Activated T-helper 2 cell treated with anti-CD3 and anti-CD28 coated beads, Interferon-gamma antibody, Interleukin-2, Interleukin-4, amounts not matched to agents 10 μg/mL and 5 μg/mL and 100 μg/mL, durations not matched to agents 14 hours and 24 hours and 36 hours (primary cell): ENCODE data around the gene CENPO. TPM values are rescaled to one million over a fixed set of nuclear protein-coding genes. Genes with fewer than 3 reads are reported as not detected.

Experiments used
- DNase-seq: peaks from one replicate; pipeline ENCODE4 v3.0.0; 2021; ENCODE audit warnings: low spot score
- H3K27ac Mint-ChIP-seq: one replicate; pipeline ENCODE4 v1.8.0; 2021; ENCODE audit warnings: mixed read lengths
- H3K27me3 Mint-ChIP-seq: one replicate; pipeline ENCODE4 v1.8.0; 2021; ENCODE audit warnings: low read depth, mixed read lengths
- H3K36me3 Mint-ChIP-seq: one replicate; pipeline ENCODE4 v1.8.0; 2021; ENCODE audit warnings: low read depth, mixed read lengths
- H3K4me1 Mint-ChIP-seq: one replicate; pipeline ENCODE4 v1.8.0; 2021; ENCODE audit warnings: low read depth, mixed read lengths
- H3K4me3 Mint-ChIP-seq: one replicate; pipeline ENCODE4 v1.8.0; 2021; ENCODE audit warnings: low read depth, mild to moderate bottlenecking, moderate library complexity, mixed read lengths
- H3K9me3 Mint-ChIP-seq: one replicate; pipeline ENCODE4 v1.8.0; 2021; ENCODE audit warnings: mixed read lengths
- intact Hi-C: fragments of 100-400 bp; cut with micrococcal nuclease; formaldehyde crosslinking; loops from one replicate; pipeline ENCODE4 v1.15.1; 2023
- total RNA-seq: library from RNA; stranded (reverse); gene quantifications from 2 replicates; pipeline ENCODE4 v1.2.3, GENCODE V29; 2022

The CENPO gene
- total RNA-seq, 1 donor from 2014 or later, result 41.8 TPM

DNA sequence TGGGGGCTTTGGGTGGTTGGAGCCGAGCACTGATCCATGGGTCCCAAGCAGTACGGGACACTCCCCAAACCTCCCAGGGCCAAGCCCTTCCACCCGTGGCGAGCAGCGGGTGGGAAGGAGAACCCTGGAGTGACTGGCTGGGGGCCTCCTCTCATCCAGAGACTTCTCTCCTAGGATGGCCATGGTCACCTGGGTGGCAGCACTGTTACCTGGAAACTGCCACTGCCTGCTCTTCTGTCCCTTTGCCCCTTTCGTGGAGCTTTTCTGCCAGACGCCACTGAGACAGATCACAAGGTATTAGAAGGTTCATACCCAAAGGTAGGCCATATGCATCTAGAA, 26.9 kb downstream of the CENPO start:
- Mint-ChIP-seq H3K27me3 (no peaks in the 10 kb centered on the region), H3K4me3 (no peak overlapping the region), H3K4me1 (peaks cover 5% of the 10 kb centered on the region), H3K9me3 (no peaks in the 10 kb centered on the region), H3K27ac (no peak overlapping the region), H3K36me3 (peaks cover 93% of the 10 kb centered on the region)
- intact Hi-C loops, result no loop called here
- DNase-seq, result no peak

- H3K27me3 Mint-ChIP-seq, result no peaks in the 10 kb centered on the region
- H3K4me3 Mint-ChIP-seq, result no peak overlapping the region
- peak overlapping the region; percentile 49 for H3K27ac Mint-ChIP-seq
- intact Hi-C loops, result no loop called here
- H3K9me3 Mint-ChIP-seq, result no peaks in the 10 kb centered on the region
- H3K4me1 Mint-ChIP-seq, result peaks cover 9% of the 10 kb centered on the region
- peaks cover 93% of the 10 kb centered on the region for H3K36me3 Mint-ChIP-seq
- no peak for DNase-seq
Observed at GRCh38 chr2:24820598-24821432, 27.6 kb downstream of the CENPO start.

GRCh38 chr2:24821433-24821891, 28.2 kb downstream of the CENPO start:
- Mint-ChIP-seq H3K27ac (no peak overlapping the region), H3K9me3 (no peaks in the 10 kb centered on the region), H3K36me3 (peaks cover 93% of the 10 kb centered on the region), H3K4me1 (peaks cover 16% of the 10 kb centered on the region), H3K4me3 (no peak overlapping the region), H3K27me3 (no peaks in the 10 kb centered on the region)
- intact Hi-C loops, result no loop called here
- no peak for DNase-seq

DNA sequence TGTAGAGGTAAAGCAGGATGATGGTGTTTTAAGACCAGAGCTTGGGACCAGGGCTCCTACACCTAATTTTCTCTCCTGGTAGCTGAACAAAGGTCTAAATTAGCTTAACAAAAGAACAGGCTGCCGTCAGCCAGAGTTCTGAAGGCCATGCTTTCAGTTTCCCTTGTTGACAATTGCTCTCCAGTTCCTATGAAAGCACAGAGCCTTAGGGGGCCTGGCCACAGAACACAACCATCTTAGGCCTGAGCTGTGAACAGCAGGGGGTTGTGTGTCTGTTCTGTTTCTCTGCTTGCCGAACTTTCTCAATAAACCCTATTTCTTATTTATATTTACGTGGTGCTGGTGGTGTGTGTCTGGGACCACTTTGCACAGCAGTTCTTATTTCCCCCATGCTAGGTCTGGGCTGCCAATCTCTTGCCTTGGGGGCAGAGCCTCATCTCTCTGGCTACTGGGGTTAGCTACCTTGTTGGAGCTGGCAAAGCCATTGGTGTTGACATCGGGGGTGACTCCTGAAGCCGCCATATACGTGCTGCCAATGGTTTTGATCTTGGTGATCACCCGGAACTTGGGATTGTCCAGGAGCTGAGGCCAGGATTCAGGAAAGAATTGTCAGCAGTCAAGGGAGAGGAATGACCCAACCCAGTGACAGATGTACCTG, 29.0 kb downstream of the CENPO start:
- H3K27me3 Mint-ChIP-seq, result no peaks in the 10 kb centered on the region
- peaks cover 23% of the 10 kb centered on the region for H3K4me1 Mint-ChIP-seq
- intact Hi-C loops, result no loop called here
- H3K36me3 Mint-ChIP-seq, result peaks cover 89% of the 10 kb centered on the region
- no peaks in the 10 kb centered on the region for H3K9me3 Mint-ChIP-seq
- no peak for DNase-seq
- no peak overlapping the region for H3K27ac Mint-ChIP-seq
- no peak overlapping the region for H3K4me3 Mint-ChIP-seq

DNA sequence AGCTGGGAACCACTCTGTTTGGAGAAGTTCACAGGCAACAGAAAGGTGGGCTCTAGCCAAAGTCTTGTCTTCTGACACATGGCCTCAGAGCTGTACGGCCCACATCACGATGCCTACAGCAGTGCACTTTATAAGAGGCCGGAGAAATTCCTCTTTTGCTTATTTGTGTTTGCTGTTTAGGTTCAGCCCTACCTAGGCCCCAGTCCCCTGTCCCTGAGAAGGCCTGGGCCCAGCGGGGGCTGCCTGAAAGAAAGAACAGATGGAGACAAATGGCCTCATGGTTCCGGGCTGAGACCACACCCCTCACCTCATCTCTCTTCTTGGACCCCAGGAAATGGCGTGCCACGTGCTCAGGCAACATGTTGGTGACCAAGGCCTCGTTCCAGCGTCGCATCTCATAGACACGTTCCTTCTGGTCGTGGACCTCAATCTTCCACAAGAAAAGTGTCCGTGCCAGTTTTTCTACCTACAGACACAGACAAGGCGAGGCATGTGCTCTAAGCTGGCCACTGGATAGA, 30.9 kb downstream of the CENPO start:
- H3K27ac Mint-ChIP-seq, result no peak overlapping the region
- intact Hi-C loops, result no loop called here
- H3K36me3 Mint-ChIP-seq, result peaks cover 77% of the 10 kb centered on the region
- peaks cover 21% of the 10 kb centered on the region for H3K4me1 Mint-ChIP-seq
- H3K27me3 Mint-ChIP-seq, result no peaks in the 10 kb centered on the region
- H3K4me3 Mint-ChIP-seq, result no peak overlapping the region
- no peak for DNase-seq
- H3K9me3 Mint-ChIP-seq, result no peaks in the 10 kb centered on the region

DNA sequence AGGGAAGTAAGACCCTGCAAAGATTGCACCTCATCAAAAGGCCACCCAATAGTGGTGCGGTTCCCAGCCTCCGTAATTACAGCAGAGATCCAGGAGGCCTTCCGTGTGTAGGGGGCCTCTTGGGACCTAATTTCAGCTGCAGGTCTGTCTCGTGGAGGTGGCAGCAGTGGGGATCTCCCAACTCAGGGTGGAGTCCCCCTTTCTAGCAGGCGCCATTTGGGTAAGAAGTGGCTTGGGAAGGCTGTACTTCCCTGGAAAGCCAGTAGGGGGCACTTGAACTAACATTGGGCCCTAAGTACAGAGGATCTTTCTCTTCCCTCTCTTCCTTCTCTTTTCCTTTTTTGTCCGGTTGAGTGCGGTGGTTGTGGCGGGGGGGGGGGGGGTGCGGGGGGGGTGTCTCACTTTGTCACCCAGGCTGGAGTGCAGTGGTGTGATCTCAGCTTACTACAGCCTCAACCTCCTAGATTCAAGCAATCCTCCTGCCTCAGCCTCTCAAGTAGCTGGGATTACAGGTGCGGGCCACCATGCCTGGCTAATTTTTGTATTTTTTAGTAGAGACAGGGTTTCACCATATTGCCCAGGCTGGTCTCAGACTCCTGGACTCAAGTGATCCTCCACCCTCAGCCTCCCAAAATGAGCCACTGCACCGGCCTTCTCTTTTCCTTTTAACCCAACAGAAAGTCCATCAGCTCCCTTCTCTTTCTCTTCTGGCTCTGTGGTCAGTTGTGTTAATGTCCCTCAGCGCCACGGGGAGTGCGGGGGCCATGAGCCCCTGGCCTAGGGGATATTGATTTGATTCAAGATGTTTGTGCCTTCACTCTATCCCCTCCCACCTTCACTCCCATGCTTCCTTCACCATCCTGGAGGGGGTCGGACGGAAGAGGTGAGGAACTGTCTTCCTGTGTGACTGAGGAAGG, 32.0 kb downstream of the CENPO start:
- intact Hi-C loops, result loop anchor here (5.0 kb wide), 2 partner anchors 213 to 248 kb away; no protein-coding TSS in a partner anchor
- Mint-ChIP-seq H3K4me1 (peaks cover 21% of the 10 kb centered on the region), H3K36me3 (peaks cover 69% of the 10 kb centered on the region), H3K9me3 (no peaks in the 10 kb centered on the region), H3K4me3 (no peak overlapping the region), H3K27me3 (no peaks in the 10 kb centered on the region), H3K27ac (peak overlapping the region; percentile 93)
- DNase-seq, result no peak

- Mint-ChIP-seq H3K36me3 (peaks cover 63% of the 10 kb centered on the region), H3K9me3 (no peaks in the 10 kb centered on the region), H3K27ac (peak overlapping the region; percentile 93), H3K4me3 (no peak overlapping the region), H3K27me3 (no peaks in the 10 kb centered on the region), H3K4me1 (peaks cover 21% of the 10 kb centered on the region)
- no peak for DNase-seq
- intact Hi-C loops, result loop anchor here (1.0 to 5.0 kb wide), 3 partner anchors 33 to 249 kb away; partner anchors contain the start of genes CENPO and PTRHD1
Observed at GRCh38 chr2:24825883-24826772, 32.9 kb downstream of the CENPO start.

DNA sequence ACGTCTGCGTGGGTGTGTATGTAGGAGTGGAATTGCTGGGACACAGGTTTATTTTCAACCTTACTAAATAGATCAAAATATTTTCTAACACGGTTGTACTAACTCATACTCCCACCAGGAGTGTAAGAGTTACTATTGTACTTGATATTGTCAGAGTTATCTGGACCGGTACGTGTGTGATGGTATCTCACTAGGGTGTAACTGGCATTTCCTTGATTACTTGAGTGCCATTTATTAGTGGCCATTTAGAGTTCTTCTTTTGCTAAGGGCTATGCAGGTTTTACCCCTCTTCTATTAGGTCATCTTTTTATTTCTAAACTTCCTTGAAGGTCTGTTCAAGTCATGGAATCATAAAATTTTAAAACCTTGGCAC, 33.5 kb downstream of the CENPO start:
- intact Hi-C loops, result loop anchor here (1.0 to 5.0 kb wide), 4 partner anchors 33 to 416 kb away; partner anchors contain the start of genes CENPO and PTRHD1
- Mint-ChIP-seq H3K9me3 (no peaks in the 10 kb centered on the region), H3K27ac (peak overlapping the region; percentile 93), H3K27me3 (no peaks in the 10 kb centered on the region), H3K36me3 (peaks cover 57% of the 10 kb centered on the region), H3K4me3 (no peak overlapping the region), H3K4me1 (peaks cover 21% of the 10 kb centered on the region)
- no peak for DNase-seq

DNA sequence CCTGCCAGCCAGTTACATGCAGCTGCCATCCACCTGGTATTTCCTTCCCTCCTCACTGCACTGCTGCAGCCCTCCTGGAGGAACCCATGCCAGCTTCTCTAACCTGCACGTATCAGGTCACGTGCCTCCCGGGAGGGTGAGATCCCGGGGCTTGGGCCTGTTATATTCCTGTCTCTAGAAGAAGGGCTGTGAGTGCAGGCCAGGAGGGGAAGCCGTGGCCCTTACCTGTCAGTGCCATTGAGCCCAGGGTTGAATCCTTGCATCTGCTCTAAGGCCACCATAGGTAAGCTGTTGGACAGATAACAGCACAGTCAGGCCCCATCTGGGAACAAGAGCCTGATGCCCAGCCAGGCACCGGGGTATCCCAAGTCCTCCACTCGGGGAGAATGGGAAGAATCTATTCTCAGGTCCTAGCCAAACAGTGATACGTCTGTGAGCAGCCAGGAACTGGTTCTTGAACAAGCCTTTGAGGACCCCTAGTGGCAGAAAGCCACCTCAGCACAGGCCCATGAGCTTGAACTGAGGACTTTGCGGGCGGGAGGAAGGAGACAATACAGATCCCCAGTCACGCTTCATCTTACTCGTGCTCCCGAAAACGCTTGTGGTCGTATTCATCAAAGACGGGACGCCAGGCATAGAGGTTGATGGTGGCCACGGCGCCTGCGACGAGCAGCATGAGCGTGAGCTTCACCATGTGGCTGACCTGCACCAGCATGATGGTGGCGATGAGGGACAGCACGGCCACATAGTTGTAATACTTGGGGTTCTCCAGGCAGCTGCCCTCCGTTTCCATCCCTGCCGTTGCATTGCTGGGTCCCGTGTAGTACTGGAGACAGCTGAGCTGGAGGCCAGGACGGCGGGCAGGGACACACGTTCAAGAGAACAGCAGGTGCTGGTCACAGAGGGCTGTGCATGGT, 34.4 kb downstream of the CENPO start:
- peak overlapping the region; percentile 93 for H3K27ac Mint-ChIP-seq
- intact Hi-C loops, result loop anchor here (1.0 to 5.0 kb wide), 3 partner anchors 215 to 417 kb away; no protein-coding TSS in a partner anchor
- no peaks in the 10 kb centered on the region for H3K9me3 Mint-ChIP-seq
- peaks cover 50% of the 10 kb centered on the region for H3K36me3 Mint-ChIP-seq
- peak; percentile 61 for DNase-seq
- H3K4me1 Mint-ChIP-seq, result peaks cover 21% of the 10 kb centered on the region
- H3K27me3 Mint-ChIP-seq, result no peaks in the 10 kb centered on the region
- H3K4me3 Mint-ChIP-seq, result no peak overlapping the region

DNA sequence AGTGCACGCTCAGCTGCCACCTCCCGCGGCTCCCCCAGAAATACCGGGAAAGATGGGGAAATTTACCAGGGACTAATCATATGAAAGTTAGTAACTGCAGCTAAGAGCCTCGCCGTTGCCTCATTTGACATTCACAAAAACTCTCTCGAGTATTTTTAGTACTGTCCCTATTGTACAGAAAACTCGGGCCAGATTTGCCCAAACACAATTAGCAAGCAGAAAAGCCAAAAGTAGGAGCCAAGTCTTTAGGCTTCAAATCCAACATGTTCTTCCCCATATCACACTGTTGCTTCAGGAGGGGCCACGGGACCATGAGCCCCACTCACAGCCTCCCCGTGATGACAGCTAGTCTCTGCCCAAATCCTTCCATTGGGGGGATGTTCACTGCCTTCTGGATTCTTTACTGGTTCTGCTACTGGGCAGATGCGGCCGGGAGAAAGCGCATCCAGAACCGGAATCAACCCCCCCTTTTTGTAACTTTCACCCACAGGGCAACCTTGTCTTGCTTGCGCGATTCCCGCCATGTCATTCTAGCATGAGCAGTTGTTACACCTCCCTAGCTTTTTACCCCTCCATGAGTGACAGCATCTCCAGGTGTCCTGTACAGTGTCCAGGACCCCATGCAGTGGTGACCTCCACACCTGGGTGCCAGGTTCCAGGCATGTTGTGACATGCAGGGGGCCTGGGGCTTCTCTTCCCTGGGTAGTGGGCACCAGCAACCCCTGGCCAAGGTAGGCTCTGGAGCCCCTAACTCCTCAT, 35.2 kb downstream of the CENPO start:
- H3K27ac Mint-ChIP-seq, result no peak overlapping the region
- H3K4me3 Mint-ChIP-seq, result no peak overlapping the region
- no peaks in the 10 kb centered on the region for H3K27me3 Mint-ChIP-seq
- peaks cover 21% of the 10 kb centered on the region for H3K4me1 Mint-ChIP-seq
- no peaks in the 10 kb centered on the region for H3K9me3 Mint-ChIP-seq
- intact Hi-C loops, result loop anchor here (5.0 kb wide), 2 partner anchors 216 to 251 kb away; no protein-coding TSS in a partner anchor
- H3K36me3 Mint-ChIP-seq, result peaks cover 42% of the 10 kb centered on the region
- no peak for DNase-seq
